Neural cell (in vitro differentiated cells): ENCODE data around the gene UVRAG. TPM values are rescaled to one million over a fixed set of nuclear protein-coding genes. Genes with fewer than 3 reads are reported as not detected.

Experiments used
- H2AFZ ChIP-seq: fragments of 200-600, 300-800 bp; sonication (generic), shearing (Covaris generic); 2 replicates; pipeline ENCODE4 v1.6.0; 2014; ENCODE audit warnings: low read depth, mild to moderate bottlenecking, antibody characterized with exemption, low read length, moderate library complexity
- H3F3A ChIP-seq: fragments of 200-600 bp; shearing (Covaris generic); 2 replicates; pipeline ENCODE4 v1.6.1; 2016; ENCODE audit warnings: mild to moderate bottlenecking, moderate library complexity, mixed read lengths, antibody characterized with exemption, low read length; ENCODE audit not compliant: insufficient read depth, poor library complexity, severe bottlenecking
- H3K27ac ChIP-seq: fragments of 200-600, 300-800 bp; sonication (generic), shearing (Covaris generic); 2 replicates; pipeline ENCODE4 v1.5.1; 2014; ENCODE audit warnings: mild to moderate bottlenecking, low read length, moderate library complexity
- H3K27me3 ChIP-seq: fragments of 300-800, 200-600 bp; sonication (generic), shearing (Covaris generic); 2 replicates; pipeline ENCODE4 v1.6.0; 2014; ENCODE audit warnings: mild to moderate bottlenecking, low read depth, low read length, moderate library complexity; ENCODE audit not compliant: insufficient read depth
- H3K36me3 ChIP-seq: fragments of 300-800, 200-600 bp; sonication (generic), shearing (Covaris generic); 2 replicates; pipeline ENCODE4 v1.5.1; 2014; ENCODE audit warnings: mild to moderate bottlenecking, antibody characterized with exemption, low read length, moderate library complexity; ENCODE audit not compliant: insufficient read depth
- H3K4me2 ChIP-seq: fragments of 300-800, 200-600 bp; sonication (generic), shearing (Covaris generic); 2 replicates; pipeline ENCODE4 v1.6.0; 2014; ENCODE audit warnings: mild to moderate bottlenecking, low read length
- H3K4me3 ChIP-seq: fragments of 300-800, 200-600 bp; sonication (generic), shearing (Covaris generic); 2 replicates; pipeline ENCODE4 v1.5.1; 2014; ENCODE audit warnings: mild to moderate bottlenecking, low read length, moderate library complexity
- H3K79me2 ChIP-seq: fragments of 200-600 bp; shearing (Covaris generic); replicated peaks from 2 replicates; pipeline ENCODE4 v1.6.0; 2014; ENCODE audit warnings: mild to moderate bottlenecking, low read length, moderate library complexity; ENCODE audit not compliant: insufficient read depth
- H3K9ac ChIP-seq: fragments of 300-800, 200-600 bp; sonication (generic), shearing (Covaris generic); 2 replicates; pipeline ENCODE4 v1.6.1; 2016; ENCODE audit warnings: mild to moderate bottlenecking, low read length, mixed read lengths
- H3K9me2 ChIP-seq: fragments of 200-600 bp; shearing (Covaris generic); 2 replicates; pipeline ENCODE4 v1.6.1; 2016; ENCODE audit warnings: mild to moderate bottlenecking, low read length, mixed read lengths; ENCODE audit not compliant: insufficient read depth
- H3K9me3 ChIP-seq: fragments of 200-600, 300-800 bp; sonication (generic), shearing (Covaris generic); 2 replicates; pipeline ENCODE4 v1.6.1; 2016; ENCODE audit warnings: mild to moderate bottlenecking, mixed run types, low read length, moderate library complexity, mixed read lengths
- H4K20me1 ChIP-seq: fragments of 200-600 bp; shearing (Covaris generic); 2 replicates; pipeline ENCODE4 v1.6.1; 2016; ENCODE audit warnings: mild to moderate bottlenecking, mixed run types; ENCODE audit not compliant: insufficient read depth
- EP300 ChIP-seq: fragments of 450-650 bp; conservative IDR thresholded peaks from 2 replicates; pipeline ENCODE4 v1.6.1; 2014; ENCODE audit warnings: antibody characterized with exemption, mild to moderate bottlenecking, moderate library complexity; ENCODE audit not compliant: poor library complexity, severe bottlenecking
- EZH2 ChIP-seq: fragments of 200-600, 300-800 bp; shearing (Covaris generic), sonication (generic); IDR thresholded peaks from 2 replicates; pipeline ENCODE4 v1.6.1; 2014; ENCODE audit warnings: antibody characterized with exemption, low read length, borderline replicate concordance, mild to moderate bottlenecking; ENCODE audit not compliant: insufficient read depth, poor library complexity, severe bottlenecking
- MXI1 ChIP-seq: fragments of 450-650 bp; conservative IDR thresholded peaks from 2 replicates; pipeline ENCODE4 v1.6.1; 2014; ENCODE audit warnings: antibody characterized with exemption, mild to moderate bottlenecking; ENCODE audit not compliant: poor library complexity, severe bottlenecking
- POLR2AphosphoS5 ChIP-seq: IDR thresholded peaks from 2 replicates; pipeline ENCODE4 v1.6.1; 2012
- RAD21 ChIP-seq: fragments of 450-650 bp; conservative IDR thresholded peaks from 2 replicates; pipeline ENCODE4 v1.6.1; 2014; ENCODE audit warnings: antibody characterized with exemption, mild to moderate bottlenecking, moderate library complexity
- REST ChIP-seq: IDR thresholded peaks from 2 replicates; pipeline ENCODE4 v1.6.1; 2012; ENCODE audit warnings: borderline replicate concordance
- SMC3 ChIP-seq: fragments of 450-650 bp; conservative IDR thresholded peaks from 2 replicates; pipeline ENCODE4 v1.6.1; 2014; ENCODE audit warnings: antibody characterized with exemption, mild to moderate bottlenecking, moderate library complexity; ENCODE audit not compliant: poor library complexity
- TAF1 ChIP-seq: IDR thresholded peaks from 2 replicates; pipeline ENCODE4 v1.6.1; 2012; ENCODE audit warnings: low read depth
- polyA plus RNA-seq: library from polyadenylated mRNA; depleted of rRNA; stranded (reverse); fragments of >200 nt; gene quantifications from 2 replicates; pipeline ENCODE4 v1.2.3, GENCODE V29; 2014
- TF ChIP-seq, protein P1 (sequence below): fragments of 450-650 bp; IDR thresholded peaks from 2 replicates; pipeline ENCODE4 v1.5.1; 2014; ENCODE audit warnings: antibody characterized with exemption, mild to moderate bottlenecking, moderate library complexity; ENCODE audit not compliant: poor library complexity, severe bottlenecking

The UVRAG gene
- polyA plus RNA-seq, 1 donor from 2014 or later, result 31.6 TPM

DNA sequence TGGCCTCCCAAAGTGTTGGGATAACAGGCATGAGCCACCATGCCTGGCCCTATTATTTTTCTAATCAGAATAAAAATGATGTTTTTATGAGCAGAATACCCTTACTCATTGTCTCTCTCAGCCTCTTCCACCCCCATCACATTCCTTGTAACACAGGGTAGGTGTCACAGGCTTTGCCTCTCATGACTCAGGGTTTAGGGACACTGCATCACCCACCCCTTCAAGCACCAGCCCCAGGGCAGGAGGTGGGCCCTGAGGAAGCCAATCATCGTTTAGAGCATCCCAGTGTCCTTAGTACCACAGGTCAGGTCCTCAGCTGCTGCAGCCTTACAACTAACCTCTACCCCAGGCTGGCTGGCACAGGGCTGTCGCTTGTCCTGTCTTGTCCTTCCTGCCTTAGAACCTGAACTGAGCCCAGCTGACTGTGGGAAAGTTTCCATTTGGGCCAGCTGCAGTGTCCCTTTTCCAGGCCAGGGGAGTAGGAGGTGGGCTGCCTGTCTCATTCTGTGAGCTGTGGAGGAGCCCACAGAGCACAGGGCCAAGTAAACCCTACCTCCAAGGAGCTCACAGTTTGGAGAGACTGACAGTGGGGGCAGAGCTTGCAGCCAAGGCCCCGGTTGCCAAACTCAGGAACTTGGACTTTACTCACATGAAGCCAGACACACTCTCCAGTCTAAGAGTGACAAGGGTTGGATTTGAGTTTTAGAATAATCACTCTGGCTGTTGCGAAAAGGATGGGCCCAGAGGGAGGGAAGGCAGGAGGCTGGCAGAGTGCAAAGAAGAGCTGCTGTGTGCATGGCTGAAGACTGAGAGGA, 19.5 kb upstream of the UVRAG start:
- Histone ChIP-seq H3K9me2 (no peaks in the 10 kb centered on the region), H3K36me3 (no peaks in the 10 kb centered on the region), H3K4me3 (no peak overlapping the region), H3K27me3 (no peaks in the 10 kb centered on the region), H2AFZ (no peak overlapping the region), H3K9me3 (no peaks in the 10 kb centered on the region), H3K27ac (no peak overlapping the region), H3K4me2 (no peak overlapping the region), H3F3A (no peaks in the 10 kb centered on the region), H3K9ac (no peak overlapping the region), H3K79me2 (no peaks in the 10 kb centered on the region), H4K20me1 (no peaks in the 10 kb centered on the region)
- TF ChIP-seq SMC3 (no peak), EP300 (no peak), EZH2 (no peak), RAD21 (no peak), TAF1 (no peak), REST (no peak), POLR2AphosphoS5 (no peak), MXI1 (no peak)
- TF ChIP-seq, protein P1, sequence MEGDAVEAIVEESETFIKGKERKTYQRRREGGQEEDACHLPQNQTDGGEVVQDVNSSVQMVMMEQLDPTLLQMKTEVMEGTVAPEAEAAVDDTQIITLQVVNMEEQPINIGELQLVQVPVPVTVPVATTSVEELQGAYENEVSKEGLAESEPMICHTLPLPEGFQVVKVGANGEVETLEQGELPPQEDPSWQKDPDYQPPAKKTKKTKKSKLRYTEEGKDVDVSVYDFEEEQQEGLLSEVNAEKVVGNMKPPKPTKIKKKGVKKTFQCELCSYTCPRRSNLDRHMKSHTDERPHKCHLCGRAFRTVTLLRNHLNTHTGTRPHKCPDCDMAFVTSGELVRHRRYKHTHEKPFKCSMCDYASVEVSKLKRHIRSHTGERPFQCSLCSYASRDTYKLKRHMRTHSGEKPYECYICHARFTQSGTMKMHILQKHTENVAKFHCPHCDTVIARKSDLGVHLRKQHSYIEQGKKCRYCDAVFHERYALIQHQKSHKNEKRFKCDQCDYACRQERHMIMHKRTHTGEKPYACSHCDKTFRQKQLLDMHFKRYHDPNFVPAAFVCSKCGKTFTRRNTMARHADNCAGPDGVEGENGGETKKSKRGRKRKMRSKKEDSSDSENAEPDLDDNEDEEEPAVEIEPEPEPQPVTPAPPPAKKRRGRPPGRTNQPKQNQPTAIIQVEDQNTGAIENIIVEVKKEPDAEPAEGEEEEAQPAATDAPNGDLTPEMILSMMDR, result no peak

- Histone ChIP-seq H3F3A (no peaks in the 10 kb centered on the region), H2AFZ (no peak overlapping the region), H3K9me3 (no peaks in the 10 kb centered on the region), H3K27me3 (no peaks in the 10 kb centered on the region), H3K9ac (no peak overlapping the region), H3K36me3 (no peaks in the 10 kb centered on the region), H3K27ac (no peak overlapping the region), H3K9me2 (no peaks in the 10 kb centered on the region), H3K4me2 (no peak overlapping the region), H3K79me2 (no peaks in the 10 kb centered on the region), H3K4me3 (no peak overlapping the region), H4K20me1 (no peaks in the 10 kb centered on the region)
- TF ChIP-seq POLR2AphosphoS5 (no peak), MXI1 (no peak), EP300 (no peak), SMC3 (no peak), EZH2 (no peak), TAF1 (no peak), REST (no peak), RAD21 (no peak)
- TF ChIP-seq, protein P1, result no peak
Measured at GRCh38 chr11:75796091-75796435, 18.9 kb upstream of the UVRAG start.
